Measurements from ENCODE around the gene PTBP3. TPM values are rescaled to one million over a fixed set of nuclear protein-coding genes. Genes with fewer than 3 reads are reported as not detected.

PTBP3 gene
- total and polyA plus RNA-seq, 2 of the 13 experiments (the other 11 are each of a cell fraction or from before 2014, with no cell fraction given) = 52.8 to 61.1 TPM

DNA sequence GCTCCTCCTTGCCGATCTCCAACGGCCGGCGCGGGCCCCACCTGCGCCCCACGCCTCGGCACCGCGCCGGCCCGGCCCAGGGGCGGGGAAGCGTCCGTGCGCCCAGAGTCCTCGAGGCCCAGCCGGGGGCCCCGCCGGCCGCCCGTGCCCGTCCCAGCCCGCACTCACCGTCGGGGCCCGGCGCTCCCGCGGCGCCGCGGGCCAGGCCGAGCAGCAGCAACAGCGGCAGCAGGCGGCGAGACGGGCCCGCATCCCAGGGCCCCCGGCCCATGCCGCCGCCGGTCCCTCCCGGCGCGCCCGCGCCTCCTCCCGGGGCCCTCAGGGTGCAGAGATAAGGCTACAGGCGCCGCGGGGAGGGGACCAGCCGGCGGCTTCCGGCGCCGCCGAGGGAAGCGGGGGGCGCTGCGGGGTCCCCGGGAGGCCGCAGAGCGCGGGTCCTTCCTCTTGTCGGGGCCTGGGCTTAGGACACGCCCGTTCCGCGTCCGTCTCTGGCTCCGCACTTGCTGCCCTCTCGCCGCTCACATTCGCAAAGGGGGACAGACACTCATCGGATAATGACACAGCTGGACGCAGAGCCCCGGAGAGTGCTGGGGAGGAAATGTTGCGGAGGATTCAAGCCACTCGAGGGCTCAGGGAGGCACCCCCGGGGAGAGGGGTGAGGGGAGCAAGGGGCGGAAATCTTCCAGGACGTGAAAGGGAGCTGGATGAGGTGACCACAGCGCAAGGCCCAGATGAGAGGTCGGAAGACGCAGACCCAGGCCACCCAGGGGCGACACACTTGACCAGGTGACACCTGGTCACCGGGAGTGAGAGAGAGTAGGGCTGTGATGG lies 158.2 kb downstream of the PTBP3 start, which contains the start of gene SUSD1 (continued):
- TF ChIP-seq, protein P1, sequence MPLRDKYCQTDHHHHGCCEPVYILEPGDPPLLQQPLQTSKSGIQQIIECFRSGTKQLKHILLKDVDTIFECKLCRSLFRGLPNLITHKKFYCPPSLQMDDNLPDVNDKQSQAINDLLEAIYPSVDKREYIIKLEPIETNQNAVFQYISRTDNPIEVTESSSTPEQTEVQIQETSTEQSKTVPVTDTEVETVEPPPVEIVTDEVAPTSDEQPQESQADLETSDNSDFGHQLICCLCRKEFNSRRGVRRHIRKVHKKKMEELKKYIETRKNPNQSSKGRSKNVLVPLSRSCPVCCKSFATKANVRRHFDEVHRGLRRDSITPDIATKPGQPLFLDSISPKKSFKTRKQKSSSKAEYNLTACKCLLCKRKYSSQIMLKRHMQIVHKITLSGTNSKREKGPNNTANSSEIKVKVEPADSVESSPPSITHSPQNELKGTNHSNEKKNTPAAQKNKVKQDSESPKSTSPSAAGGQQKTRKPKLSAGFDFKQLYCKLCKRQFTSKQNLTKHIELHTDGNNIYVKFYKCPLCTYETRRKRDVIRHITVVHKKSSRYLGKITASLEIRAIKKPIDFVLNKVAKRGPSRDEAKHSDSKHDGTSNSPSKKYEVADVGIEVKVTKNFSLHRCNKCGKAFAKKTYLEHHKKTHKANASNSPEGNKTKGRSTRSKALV (CRISPR knock-in tag; IDR thresholded peaks at IDR 0.05) = 0 out of 2 replicates have a peak, but pooled peaks have one; percentile 17
- no peak for TF ChIP-seq ZNF619 (CRISPR knock-in tag; IDR thresholded peaks at IDR 0.05)
- TF ChIP-seq IRX3 (CRISPR knock-in tag; IDR thresholded peaks at IDR 0.05; ENCODE audit: borderline replicate concordance, low read depth) = no peak
- no peak for TF ChIP-seq ZNF430 (CRISPR knock-in tag; IDR thresholded peaks at IDR 0.05)
- no peak for TF ChIP-seq SP5 (CRISPR knock-in tag; IDR thresholded peaks at IDR 0.05; ENCODE audit: borderline replicate concordance, low read depth)
- TF ChIP-seq, protein P2, sequence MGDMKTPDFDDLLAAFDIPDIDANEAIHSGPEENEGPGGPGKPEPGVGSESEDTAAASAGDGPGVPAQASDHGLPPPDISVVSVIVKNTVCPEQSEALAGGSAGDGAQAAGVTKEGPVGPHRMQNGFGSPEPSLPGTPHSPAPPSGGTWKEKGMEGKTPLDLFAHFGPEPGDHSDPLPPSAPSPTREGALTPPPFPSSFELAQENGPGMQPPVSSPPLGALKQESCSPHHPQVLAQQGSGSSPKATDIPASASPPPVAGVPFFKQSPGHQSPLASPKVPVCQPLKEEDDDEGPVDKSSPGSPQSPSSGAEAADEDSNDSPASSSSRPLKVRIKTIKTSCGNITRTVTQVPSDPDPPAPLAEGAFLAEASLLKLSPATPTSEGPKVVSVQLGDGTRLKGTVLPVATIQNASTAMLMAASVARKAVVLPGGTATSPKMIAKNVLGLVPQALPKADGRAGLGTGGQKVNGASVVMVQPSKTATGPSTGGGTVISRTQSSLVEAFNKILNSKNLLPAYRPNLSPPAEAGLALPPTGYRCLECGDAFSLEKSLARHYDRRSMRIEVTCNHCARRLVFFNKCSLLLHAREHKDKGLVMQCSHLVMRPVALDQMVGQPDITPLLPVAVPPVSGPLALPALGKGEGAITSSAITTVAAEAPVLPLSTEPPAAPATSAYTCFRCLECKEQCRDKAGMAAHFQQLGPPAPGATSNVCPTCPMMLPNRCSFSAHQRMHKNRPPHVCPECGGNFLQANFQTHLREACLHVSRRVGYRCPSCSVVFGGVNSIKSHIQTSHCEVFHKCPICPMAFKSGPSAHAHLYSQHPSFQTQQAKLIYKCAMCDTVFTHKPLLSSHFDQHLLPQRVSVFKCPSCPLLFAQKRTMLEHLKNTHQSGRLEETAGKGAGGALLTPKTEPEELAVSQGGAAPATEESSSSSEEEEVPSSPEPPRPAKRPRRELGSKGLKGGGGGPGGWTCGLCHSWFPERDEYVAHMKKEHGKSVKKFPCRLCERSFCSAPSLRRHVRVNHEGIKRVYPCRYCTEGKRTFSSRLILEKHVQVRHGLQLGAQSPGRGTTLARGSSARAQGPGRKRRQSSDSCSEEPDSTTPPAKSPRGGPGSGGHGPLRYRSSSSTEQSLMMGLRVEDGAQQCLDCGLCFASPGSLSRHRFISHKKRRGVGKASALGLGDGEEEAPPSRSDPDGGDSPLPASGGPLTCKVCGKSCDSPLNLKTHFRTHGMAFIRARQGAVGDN (CRISPR knock-in tag; IDR thresholded peaks at IDR 0.05) = peak; percentile 73
- no peak for TF ChIP-seq FOXK2 (IDR thresholded peaks at IDR 0.05)
- TF ChIP-seq ZFYVE20 (CRISPR knock-in tag; IDR thresholded peaks at IDR 0.05; ENCODE audit: borderline replicate concordance, low read depth) = no peak
- TF ChIP-seq SKI (IDR thresholded peaks at IDR 0.05; ENCODE audit: partially characterized antibody) = no peak
- TF ChIP-seq U2AF1 (optimal IDR thresholded peaks at IDR 0.05; ENCODE audit: low read depth, low read length) = peak; percentile 52
- TF ChIP-seq, protein P3, sequence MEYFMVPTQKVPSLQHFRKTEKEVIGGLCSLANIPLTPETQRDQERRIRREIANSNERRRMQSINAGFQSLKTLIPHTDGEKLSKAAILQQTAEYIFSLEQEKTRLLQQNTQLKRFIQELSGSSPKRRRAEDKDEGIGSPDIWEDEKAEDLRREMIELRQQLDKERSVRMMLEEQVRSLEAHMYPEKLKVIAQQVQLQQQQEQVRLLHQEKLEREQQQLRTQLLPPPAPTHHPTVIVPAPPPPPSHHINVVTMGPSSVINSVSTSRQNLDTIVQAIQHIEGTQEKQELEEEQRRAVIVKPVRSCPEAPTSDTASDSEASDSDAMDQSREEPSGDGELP (IDR thresholded peaks at IDR 0.05; ENCODE audit: borderline replicate concordance, low read depth) = no peak; the same call in 1 of the 2 replicates
- no peak for TF ChIP-seq NFE2L2 (IDR thresholded peaks at IDR 0.05; ENCODE audit: low read length)
- TF ChIP-seq SAFB2 (CRISPR knock-in tag; IDR thresholded peaks at IDR 0.05; ENCODE audit: borderline replicate concordance, low read depth) = no peak
- no peak for TF ChIP-seq MAFF (IDR thresholded peaks at IDR 0.05; ENCODE audit: low read depth, low read length)
- TF ChIP-seq, protein P4, sequence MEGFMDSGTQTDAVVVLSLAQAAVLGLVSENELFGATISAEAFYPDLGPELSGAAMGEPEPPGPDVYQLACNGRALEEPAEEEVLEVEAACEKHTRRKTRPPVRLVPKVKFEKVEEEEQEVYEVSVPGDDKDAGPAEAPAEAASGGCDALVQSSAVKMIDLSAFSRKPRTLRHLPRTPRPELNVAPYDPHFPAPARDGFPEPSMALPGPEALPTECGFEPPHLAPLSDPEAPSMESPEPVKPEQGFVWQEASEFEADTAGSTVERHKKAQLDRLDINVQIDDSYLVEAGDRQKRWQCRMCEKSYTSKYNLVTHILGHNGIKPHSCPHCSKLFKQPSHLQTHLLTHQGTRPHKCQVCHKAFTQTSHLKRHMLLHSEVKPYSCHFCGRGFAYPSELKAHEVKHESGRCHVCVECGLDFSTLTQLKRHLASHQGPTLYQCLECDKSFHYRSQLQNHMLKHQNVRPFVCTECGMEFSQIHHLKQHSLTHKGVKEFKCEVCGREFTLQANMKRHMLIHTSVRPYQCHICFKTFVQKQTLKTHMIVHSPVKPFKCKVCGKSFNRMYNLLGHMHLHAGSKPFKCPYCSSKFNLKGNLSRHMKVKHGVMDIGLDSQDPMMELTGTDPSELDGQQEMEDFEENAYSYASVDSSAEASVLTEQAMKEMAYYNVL (CRISPR knock-in tag; IDR thresholded peaks at IDR 0.05; ENCODE audit: borderline replicate concordance) = no peak
- no peak for TF ChIP-seq MEIS1 (CRISPR knock-in tag; IDR thresholded peaks at IDR 0.05; ENCODE audit: borderline replicate concordance)
- TF ChIP-seq ZNF335 (CRISPR knock-in tag; IDR thresholded peaks at IDR 0.05) = no peak
- no peak for TF ChIP-seq ARHGAP35 (CRISPR knock-in tag; IDR thresholded peaks at IDR 0.05; ENCODE audit: borderline replicate concordance)
- TF ChIP-seq ZNF674 (CRISPR knock-in tag; IDR thresholded peaks at IDR 0.05; ENCODE audit: low read depth) = no peak
- no peak for TF ChIP-seq MZF1 (CRISPR knock-in tag; IDR thresholded peaks at IDR 0.05; ENCODE audit: borderline replicate concordance)
- TF ChIP-seq ZBTB21 (CRISPR knock-in tag; IDR thresholded peaks at IDR 0.05) = no peak
